ENCODE data around the gene ELMO3. TPM values are rescaled to one million over a fixed set of nuclear protein-coding genes. Genes with fewer than 3 reads are reported as not detected.

The ELMO3 gene
- total and polyA plus RNA-seq, 2 of the 13 experiments (the other 11 are each of a cell fraction or from before 2014, with no cell fraction given), result 2.6 to 4.0 TPM

GRCh38 chr16:67181346-67181745, 17.6 kb upstream of the ELMO3 start:
- H3K27ac ChIP-seq (ENCODE audit: extremely low read length, insufficient read depth, low read length), result no peak overlapping the region
- intact Hi-C loops (cut with micrococcal nuclease; ENCODE audit: unreplicated experiment) (no loop called here), in situ Hi-C loops (cut with HindIII; ENCODE audit: extremely low pct_ligation_motif_present, low pct_unique_long_range_greater_than_20kb) (no loop called here)
- no peaks in the 10 kb centered on the region for H3K9me3 ChIP-seq (ENCODE audit: low read length)
- ATAC-seq, result no peak
- no peak overlapping the region for H2AFZ ChIP-seq (ENCODE audit: low read length)
- TF ChIP-seq ZSCAN25 (CRISPR knock-in tag; IDR thresholded peaks at IDR 0.05) (no peak), IRF9 (CRISPR knock-in tag; IDR thresholded peaks at IDR 0.05; ENCODE audit: borderline replicate concordance) (no peak), ZNF644 (CRISPR knock-in tag; IDR thresholded peaks at IDR 0.05; ENCODE audit: low read depth) (no peak), JUND (CRISPR knock-in tag; IDR thresholded peaks at IDR 0.05) (no peak)
- CTCF ChIA-PET (ENCODE audit: low intra/inter-chr PET ratio, low total read pairs), result no interaction called here
- no peak for FAIRE-seq
- H3K4me2 ChIP-seq (ENCODE audit: low read depth, low read length), result no peak overlapping the region
- no peak overlapping the region for H3K9ac ChIP-seq (ENCODE audit: insufficient read depth, low read depth, low read length)
- H3K36me3 ChIP-seq (replicated peaks in 1 of 2; ENCODE audit: control insufficient read depth in 1 of 2, insufficient read depth in 2 of 2, low read length in 2 of 2), result no peaks in the 10 kb centered on the region
- no peaks in the 10 kb centered on the region; a peak in 1 of 5 replicates for H3K27me3 ChIP-seq (ENCODE audit: control insufficient read depth in 1 of 2, insufficient read depth in 2 of 2, low read length in 2 of 2)
- peaks cover 52% of the 10 kb centered on the region for H3K4me1 ChIP-seq (ENCODE audit: insufficient read depth, low read length)
- WGBS (ENCODE audit: low lambda C conversion rate), result 72% methylated on average over 2 of the region's 2 CpGs
- DNase-seq (ENCODE audit: low spot score), result no peak
- POLR2A ChIA-PET, result interaction anchor here (2.0 kb wide), 1 partner anchor 11 kb away, joined by 6 read pairs; the partner anchor contains the start of gene NOL3
- H4K20me1 ChIP-seq (ENCODE audit: insufficient read depth, low read length), result no peaks in the 10 kb centered on the region; the same call in 1 of the 2 replicates
- no peaks in the 10 kb centered on the region for H3K79me2 ChIP-seq (ENCODE audit: insufficient read depth, low read length)
- no peak overlapping the region for H3K4me3 ChIP-seq (replicated peaks in 1 of 3; ENCODE audit: insufficient read depth in 1 of 3, low read depth in 2 of 3, low read length in 3 of 3)
- BruUV-seq (replicated peaks), result no TSS peak

GRCh38 chr16:67182288-67182687, 16.6 kb upstream of the ELMO3 start:
- Histone ChIP-seq H2AFZ (ENCODE audit: low read length) (no peak overlapping the region), H3K9ac (ENCODE audit: insufficient read depth, low read depth, low read length) (no peak overlapping the region), H3K9me3 (ENCODE audit: low read length) (no peaks in the 10 kb centered on the region), H3K27me3 (ENCODE audit: control insufficient read depth in 1 of 2, insufficient read depth in 2 of 2, low read length in 2 of 2) (peaks cover 0 to under 1% of the 10 kb centered on the region in 2 experiments; a peak in 2 of 5 replicates), H3K4me3 (replicated peaks in 1 of 3; ENCODE audit: insufficient read depth in 1 of 3, low read depth in 2 of 3, low read length in 3 of 3) (no peak overlapping the region), H3K4me1 (ENCODE audit: insufficient read depth, low read length) (peaks cover 60% of the 10 kb centered on the region), H3K4me2 (ENCODE audit: low read depth, low read length) (peak overlapping the region; percentile 96; the same call in 1 of the 2 replicates), H3K79me2 (ENCODE audit: insufficient read depth, low read length) (no peaks in the 10 kb centered on the region), H3K36me3 (replicated peaks in 1 of 2; ENCODE audit: control insufficient read depth in 1 of 2, insufficient read depth in 2 of 2, low read length in 2 of 2) (no peaks in the 10 kb centered on the region), H4K20me1 (ENCODE audit: insufficient read depth, low read length) (no peaks in the 10 kb centered on the region; the same call in 1 of the 2 replicates), H3K27ac (ENCODE audit: extremely low read length, insufficient read depth, low read length) (no peak overlapping the region)
- ChIA-PET POLR2A (interaction anchor here (2.0 kb wide), 1 partner anchor 12 kb away, joined by 6 read pairs; the partner anchor contains the start of gene NOL3), CTCF (ENCODE audit: low intra/inter-chr PET ratio, low total read pairs) (no interaction called here)
- FAIRE-seq (peak; percentile 66), ATAC-seq (no peak), DNase-seq (ENCODE audit: low spot score) (no peak)
- WGBS (ENCODE audit: low lambda C conversion rate), result 88% methylated on average over 2 of the region's 2 CpGs
- intact Hi-C loops (cut with micrococcal nuclease; ENCODE audit: unreplicated experiment), result no loop called here
- BruUV-seq (replicated peaks), result no TSS peak
- in situ Hi-C loops (cut with HindIII; ENCODE audit: extremely low pct_ligation_motif_present, low pct_unique_long_range_greater_than_20kb), result no loop called here
- TF ChIP-seq GZF1 (CRISPR knock-in tag; IDR thresholded peaks at IDR 0.05) (no peak), ZNF737 (CRISPR knock-in tag; IDR thresholded peaks at IDR 0.05; ENCODE audit: borderline replicate concordance) (no peak), KLF12 (CRISPR knock-in tag; IDR thresholded peaks at IDR 0.05; ENCODE audit: borderline replicate concordance) (no peak), HINFP (CRISPR knock-in tag; IDR thresholded peaks at IDR 0.05; ENCODE audit: low read depth) (no peak), TOPORS (CRISPR knock-in tag; IDR thresholded peaks at IDR 0.05) (no peak), ZNF446 (CRISPR knock-in tag; IDR thresholded peaks at IDR 0.05) (no peak), KLF16 (CRISPR knock-in tag; IDR thresholded peaks at IDR 0.05) (no peak), NFIC (IDR thresholded peaks at IDR 0.05; ENCODE audit: low read length) (no peak), ZSCAN30 (CRISPR knock-in tag; IDR thresholded peaks at IDR 0.05) (no peak), CTCF (CRISPR knock-in tag; IDR thresholded peaks at IDR 0.05) (no peak), ZNF850 (CRISPR knock-in tag; conservative IDR thresholded peaks at IDR 0.05) (no peak)

Measured in HepG2 (cell line).